Measurements from ENCODE around the gene MAP3K13.
A peak's percentile ranks its signal among the peaks of the same experiment; 100 is the strongest.

Gene MAP3K13

DNA sequence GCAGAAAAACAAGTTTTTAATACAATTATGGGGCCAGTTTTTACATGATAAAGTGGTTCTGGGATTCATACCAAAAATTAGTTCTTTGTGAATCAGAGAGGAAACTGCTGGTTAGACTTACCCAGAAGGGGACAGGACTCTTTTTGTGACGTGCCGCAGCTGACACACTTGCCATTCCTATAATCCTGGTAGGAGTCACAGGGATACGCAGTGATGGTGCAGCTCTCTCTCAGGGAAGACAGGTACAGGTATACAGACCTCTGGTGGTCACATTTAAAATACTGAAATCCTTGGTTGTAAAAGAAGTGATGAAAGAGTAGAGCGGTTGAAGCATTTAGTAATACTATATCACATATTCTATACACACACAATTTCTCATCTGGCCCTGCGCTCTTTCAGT is 156.1 kb downstream of the MAP3K13 start:
- DNase-seq: no peak

DNA sequence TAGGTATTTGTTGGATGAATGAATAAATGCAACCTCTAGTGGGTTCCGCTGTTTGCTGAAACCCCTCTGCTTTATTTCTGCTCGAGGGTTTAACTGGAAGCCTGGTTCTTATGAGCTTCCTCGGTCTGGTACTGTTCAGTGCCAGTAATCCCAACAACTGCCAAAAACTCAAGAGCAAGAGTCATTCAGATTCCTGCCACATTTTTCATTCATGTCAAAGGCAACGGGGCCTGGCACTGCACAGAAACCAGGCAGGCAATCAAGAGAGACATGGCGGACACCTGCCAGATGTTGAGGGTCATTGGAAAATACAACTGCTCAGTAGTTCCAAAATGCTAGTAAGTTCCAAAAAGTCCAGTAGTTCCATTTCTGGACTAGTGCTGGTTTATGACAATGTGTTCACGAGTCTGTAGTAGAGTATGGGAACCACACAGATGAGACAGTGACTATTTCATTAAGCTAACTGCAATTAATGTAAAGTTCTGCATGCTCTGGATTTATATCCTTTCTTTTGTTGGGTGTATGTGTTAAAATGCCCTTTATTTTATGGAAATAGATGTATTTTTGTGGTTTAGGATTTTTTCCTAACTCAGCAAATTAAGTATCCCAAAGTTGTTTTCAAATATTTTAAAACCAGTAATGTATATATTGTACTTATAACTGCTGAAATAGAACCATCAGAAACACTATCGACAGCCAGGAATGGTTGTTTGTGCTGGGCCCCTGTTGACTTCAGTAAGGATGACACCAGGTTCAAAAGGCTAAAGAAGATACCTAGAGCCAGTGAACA is 158.6 kb downstream of the MAP3K13 start:
- no peak for DNase-seq

DNA sequence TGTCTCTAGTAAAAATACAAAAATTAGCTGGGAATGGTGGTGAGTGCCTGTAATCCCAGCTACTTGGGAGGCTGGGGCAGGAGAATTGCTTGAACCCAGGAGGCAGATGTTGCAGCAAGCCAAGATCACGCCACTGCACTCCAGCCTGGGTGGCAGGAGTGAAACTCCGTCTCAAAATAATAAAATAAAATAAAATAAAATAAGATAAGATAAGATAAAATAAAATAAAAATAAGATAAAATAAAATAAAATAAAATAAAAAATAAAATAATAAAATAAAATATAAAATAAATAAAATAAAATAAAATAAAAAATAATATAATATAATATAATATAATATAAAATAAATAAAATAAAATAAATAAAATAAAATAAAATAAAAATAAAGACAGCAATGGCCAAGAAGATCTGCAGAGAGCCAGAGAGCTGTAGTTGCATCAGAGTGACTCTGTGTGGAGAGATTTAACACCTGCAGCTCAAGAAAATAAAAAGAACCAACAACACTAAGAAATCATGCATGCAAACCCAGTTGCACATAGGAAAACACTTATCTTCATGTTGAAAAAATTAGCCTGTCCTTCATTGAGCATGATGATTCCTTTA is 163.5 kb downstream of the MAP3K13 start:
- no peak for DNase-seq

DNA sequence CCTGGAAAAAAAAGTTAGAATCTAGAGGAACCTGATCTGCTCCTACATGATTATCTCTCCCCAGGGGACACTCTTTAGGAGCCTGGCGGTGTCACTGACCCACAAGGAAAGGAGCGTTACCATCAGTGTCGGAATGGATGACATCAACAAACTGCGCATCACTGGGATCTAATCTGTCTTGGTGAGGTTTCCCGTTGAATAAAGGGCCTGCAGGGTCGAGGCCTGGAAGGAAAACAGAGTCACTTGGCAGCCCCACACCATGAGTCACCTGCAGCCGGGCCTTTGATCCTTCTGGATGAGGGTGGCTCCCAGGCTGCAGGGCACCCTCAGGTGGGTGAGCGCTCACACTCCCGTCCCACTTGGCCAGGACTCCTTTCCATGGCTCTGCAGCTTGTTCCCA is 164.4 kb downstream of the MAP3K13 start:
- no peak for DNase-seq

DNA sequence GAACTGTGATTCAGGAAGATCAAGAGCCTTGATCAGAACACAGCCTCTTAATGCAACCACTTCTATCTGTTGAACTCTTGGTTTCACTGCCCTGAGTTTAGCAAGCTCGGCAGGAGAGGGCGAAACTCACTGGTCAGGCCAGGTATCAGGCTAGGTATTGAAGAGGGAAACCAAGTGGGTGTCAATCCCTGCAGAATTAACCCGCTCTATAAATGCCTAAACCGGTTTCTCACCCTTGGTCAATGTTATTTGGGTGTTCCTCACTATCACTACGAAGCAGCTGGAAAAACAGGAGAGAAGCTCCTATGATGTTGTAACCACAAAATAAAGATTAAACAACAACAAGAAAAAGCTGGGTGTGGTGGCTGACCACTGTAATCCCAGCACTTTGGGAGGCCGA is 165.6 kb downstream of the MAP3K13 start:
- no peak for DNase-seq

DNA sequence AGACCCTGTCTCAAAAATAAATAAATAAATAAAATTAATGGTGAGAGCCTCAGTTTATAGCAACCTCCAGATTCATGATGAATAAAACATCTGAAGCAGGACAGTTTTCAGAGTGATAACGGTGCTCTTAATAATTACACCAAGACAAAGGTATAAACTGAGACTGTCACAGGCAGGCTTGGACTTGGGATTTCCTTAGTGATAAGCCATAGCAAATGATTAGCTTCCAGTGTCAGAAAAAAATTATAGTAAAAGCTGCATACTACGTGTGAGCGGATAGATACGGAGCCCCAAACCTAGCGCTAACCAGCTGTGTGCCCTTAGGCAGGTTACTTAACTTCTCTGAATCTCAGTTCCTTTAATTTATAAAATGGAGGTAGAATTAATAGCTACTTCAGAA is 167.9 kb downstream of the MAP3K13 start:
- DNase-seq: no peak

DNA sequence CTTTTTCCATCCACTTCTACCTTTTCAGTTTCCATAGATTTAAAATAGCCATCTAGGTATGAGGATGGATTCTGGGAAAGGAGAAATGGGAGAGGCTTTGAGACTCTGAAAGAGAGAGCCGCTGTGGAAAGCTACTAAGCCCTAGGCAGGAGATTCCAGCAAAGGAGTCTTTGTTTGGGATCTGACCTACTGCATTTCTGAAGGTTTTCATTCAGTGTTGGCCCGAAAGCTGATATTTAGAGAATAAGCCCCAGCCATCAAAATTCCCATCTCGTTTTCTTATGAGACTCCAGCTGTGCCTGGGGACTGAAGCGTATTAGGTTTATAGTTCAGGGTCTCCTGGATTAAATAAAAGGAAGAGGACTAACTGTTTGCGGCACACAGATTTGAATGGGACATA is 170.0 kb downstream of the MAP3K13 start:
- no peak for DNase-seq

DNA sequence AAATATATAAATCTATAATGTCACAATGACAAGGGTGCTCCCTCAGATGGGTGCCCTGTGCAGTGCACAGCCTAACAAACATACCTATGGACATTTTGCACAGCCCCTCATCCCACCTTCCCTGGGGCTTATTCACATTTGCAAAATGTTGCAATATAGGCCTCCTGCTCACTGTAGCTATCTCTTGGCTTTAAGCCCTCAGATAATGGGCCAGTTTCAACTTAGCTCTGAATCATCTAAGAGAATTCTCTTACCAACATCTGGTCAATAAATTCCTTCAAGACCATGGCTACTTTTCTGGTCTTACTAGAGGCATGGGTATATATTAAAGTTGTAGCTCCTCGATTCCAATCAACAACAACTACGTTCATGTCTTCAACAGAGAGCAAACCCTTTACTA is 171.6 kb downstream of the MAP3K13 start:
- no peak for DNase-seq

DNA sequence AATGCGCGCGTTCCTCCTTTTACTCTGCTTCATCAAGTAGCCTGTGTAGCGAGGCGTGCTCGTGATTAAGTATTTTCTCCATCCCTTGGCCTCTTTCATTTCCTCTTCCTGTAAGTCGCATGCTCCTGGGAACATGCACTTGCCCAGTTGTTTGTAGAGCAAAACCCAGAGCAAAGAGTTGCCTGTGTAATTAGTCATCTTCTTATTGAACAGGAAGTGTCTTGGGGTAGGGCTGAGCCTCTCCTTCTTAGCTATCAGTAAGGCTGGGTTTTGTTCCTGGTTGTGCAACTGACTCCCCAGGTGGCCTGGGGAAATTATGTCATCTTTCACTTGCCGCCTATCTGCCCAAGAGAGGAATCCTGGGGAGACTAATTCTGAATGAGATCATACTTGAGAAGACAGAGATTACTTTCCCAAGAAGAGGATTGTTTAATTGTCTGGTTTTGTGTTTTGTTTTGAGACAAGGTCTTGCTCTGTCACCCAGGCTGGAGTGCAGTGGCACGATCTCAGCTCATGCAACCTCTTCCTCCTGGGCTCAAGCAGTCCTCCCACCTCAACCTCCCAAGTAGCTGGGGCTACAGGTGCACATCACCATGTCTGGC is 174.5 kb downstream of the MAP3K13 start:
- peak; percentile 32 to 36 for DNase-seq

Data from stimulated activated CD4-positive, alpha-beta T cell treated with anti-CD3 and anti-CD28 coated beads, Interleukin-2, amount 100 ng/mL, for 24 hours (primary cell).